ENCODE measurements around the gene APMAP. TPM values are rescaled to one million over a fixed set of nuclear protein-coding genes. Genes with fewer than 3 reads are reported as not detected.

The APMAP gene
- total RNA-seq, 1 donor from 2014 or later: 71.7 TPM

DNA sequence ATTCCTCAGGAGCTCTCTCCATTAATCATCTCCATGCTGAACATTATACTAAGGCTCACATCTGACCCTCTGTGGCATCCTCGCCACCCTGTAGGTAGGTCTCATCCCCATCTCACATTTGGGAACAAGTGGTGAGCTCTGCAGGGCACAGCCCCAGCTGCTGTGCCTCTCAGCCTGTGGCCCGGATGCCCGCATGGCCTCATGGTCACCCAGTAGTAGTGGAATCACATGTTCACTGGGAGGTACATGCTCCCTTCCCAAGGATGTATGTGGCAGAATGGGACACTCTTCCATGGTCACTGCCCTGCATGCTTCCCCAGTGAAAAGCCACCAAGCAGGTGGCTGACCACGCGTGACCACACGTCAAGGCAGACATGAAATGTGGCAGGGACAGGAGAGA is 26.3 kb upstream of the APMAP start:
- Mint-ChIP-seq H3K4me1 (no peaks in the 10 kb centered on the region), H3K4me3 (no peak overlapping the region), H3K9me3 (peaks cover 2% of the 10 kb centered on the region), H3K27ac (no peak overlapping the region), H3K36me3 (no peaks in the 10 kb centered on the region), H3K27me3 (ENCODE audit: insufficient read depth, low read depth) (peaks cover 9% of the 10 kb centered on the region)
- H3K9ac ChIP-seq: no peak overlapping the region
- H3K27me3 ChIP-seq: no peaks in the 10 kb centered on the region
- H3K4me3 ChIP-seq: no peak overlapping the region
- TF ChIP-seq EZH2 (IDR thresholded peaks at IDR 0.05) (no peak), EZH2phosphoT487 (IDR thresholded peaks at IDR 0.05) (no peak)
- TF ChIP-seq, protein P1, sequence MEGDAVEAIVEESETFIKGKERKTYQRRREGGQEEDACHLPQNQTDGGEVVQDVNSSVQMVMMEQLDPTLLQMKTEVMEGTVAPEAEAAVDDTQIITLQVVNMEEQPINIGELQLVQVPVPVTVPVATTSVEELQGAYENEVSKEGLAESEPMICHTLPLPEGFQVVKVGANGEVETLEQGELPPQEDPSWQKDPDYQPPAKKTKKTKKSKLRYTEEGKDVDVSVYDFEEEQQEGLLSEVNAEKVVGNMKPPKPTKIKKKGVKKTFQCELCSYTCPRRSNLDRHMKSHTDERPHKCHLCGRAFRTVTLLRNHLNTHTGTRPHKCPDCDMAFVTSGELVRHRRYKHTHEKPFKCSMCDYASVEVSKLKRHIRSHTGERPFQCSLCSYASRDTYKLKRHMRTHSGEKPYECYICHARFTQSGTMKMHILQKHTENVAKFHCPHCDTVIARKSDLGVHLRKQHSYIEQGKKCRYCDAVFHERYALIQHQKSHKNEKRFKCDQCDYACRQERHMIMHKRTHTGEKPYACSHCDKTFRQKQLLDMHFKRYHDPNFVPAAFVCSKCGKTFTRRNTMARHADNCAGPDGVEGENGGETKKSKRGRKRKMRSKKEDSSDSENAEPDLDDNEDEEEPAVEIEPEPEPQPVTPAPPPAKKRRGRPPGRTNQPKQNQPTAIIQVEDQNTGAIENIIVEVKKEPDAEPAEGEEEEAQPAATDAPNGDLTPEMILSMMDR (IDR thresholded peaks at IDR 0.05): no peak
- DNase-seq (ENCODE audit: low spot score): no peak
- H2AFZ ChIP-seq (replicated peaks): no peak overlapping the region
- no peak overlapping the region for H3K27ac ChIP-seq
- H3K9me3 ChIP-seq (ENCODE audit: low read depth): no peaks in the 10 kb centered on the region
- no peaks in the 10 kb centered on the region for H3K79me2 ChIP-seq (ENCODE audit: low read depth)
- no peak overlapping the region for H3K4me2 ChIP-seq
- no peaks in the 10 kb centered on the region for H4K20me1 ChIP-seq (ENCODE audit: low read depth)
- no peaks in the 10 kb centered on the region for H3K36me3 ChIP-seq
- H3K4me1 ChIP-seq: no peaks in the 10 kb centered on the region
- no peaks in the 10 kb centered on the region for H3F3A ChIP-seq (ENCODE audit: low read depth)

DNA sequence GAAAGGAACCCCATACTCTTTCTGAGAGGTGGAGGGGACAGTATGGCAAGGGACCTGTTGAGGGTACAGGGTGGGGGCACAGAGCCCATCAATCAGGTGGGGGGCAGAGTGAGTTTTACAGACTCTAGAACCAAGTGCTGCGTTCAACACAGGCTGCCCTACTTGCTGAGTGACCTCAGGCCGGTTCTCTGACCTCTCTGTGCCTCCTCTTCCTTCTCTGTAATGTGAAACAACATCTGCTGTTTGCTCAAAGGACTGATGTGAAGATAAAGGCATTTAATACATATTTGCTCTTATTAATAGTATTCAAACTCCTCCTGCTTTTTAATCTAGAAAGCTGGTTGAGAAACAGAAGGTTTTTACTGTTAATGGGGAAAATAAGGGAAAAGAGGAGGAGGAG is 25.9 kb upstream of the APMAP start:
- H3K4me2 ChIP-seq: no peak overlapping the region
- H3K36me3 ChIP-seq: no peaks in the 10 kb centered on the region
- no peak overlapping the region for H2AFZ ChIP-seq (replicated peaks)
- no peaks in the 10 kb centered on the region for H3F3A ChIP-seq (ENCODE audit: low read depth)
- H3K9ac ChIP-seq: no peak overlapping the region
- TF ChIP-seq EZH2 (IDR thresholded peaks at IDR 0.05) (no peak), EZH2phosphoT487 (IDR thresholded peaks at IDR 0.05) (no peak)
- TF ChIP-seq, protein P1 (IDR thresholded peaks at IDR 0.05): no peak
- Mint-ChIP-seq H3K27ac (no peak overlapping the region), H3K4me1 (no peaks in the 10 kb centered on the region), H3K9me3 (no peaks in the 10 kb centered on the region), H3K4me3 (no peak overlapping the region), H3K36me3 (no peaks in the 10 kb centered on the region), H3K27me3 (ENCODE audit: insufficient read depth, low read depth) (peaks cover 7% of the 10 kb centered on the region)
- H3K27ac ChIP-seq: no peak overlapping the region
- H3K4me3 ChIP-seq: no peak overlapping the region
- H3K79me2 ChIP-seq (ENCODE audit: low read depth): no peaks in the 10 kb centered on the region
- H3K9me3 ChIP-seq (ENCODE audit: low read depth): no peaks in the 10 kb centered on the region
- DNase-seq (ENCODE audit: low spot score): no peak
- H3K27me3 ChIP-seq: no peaks in the 10 kb centered on the region
- no peaks in the 10 kb centered on the region for H4K20me1 ChIP-seq (ENCODE audit: low read depth)
- H3K4me1 ChIP-seq: no peaks in the 10 kb centered on the region

DNA sequence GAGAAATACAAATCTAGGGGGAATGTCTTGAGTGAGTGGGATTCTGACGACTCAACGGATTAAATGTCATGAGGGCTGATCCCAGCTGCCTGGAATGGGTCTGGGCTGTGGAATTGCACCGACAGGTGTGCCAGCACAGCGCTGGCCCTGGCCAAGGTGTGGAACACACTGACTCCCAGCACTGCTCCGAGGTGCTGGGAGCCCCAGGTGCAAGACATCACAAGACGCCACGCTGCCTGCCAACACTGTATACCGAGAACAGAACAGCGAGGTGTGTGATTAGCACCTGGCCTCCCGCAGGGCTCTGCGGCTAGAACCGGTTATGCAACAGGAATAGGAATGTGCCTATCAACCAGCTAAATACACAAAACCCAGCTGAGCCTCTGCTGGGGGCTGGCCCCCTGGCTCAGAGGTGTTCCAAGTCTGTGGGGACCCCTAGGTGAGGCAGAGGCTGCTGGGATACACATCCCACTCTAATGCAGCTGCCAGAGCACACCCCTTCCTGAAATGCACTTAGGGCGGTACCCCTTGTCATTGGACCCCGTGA is 24.8 kb upstream of the APMAP start:
- no peaks in the 10 kb centered on the region for H4K20me1 ChIP-seq (ENCODE audit: low read depth)
- no peak overlapping the region for H3K9ac ChIP-seq
- no peak overlapping the region for H3K27ac ChIP-seq
- Mint-ChIP-seq H3K27me3 (ENCODE audit: insufficient read depth, low read depth) (peaks cover 11% of the 10 kb centered on the region), H3K4me3 (no peak overlapping the region), H3K36me3 (no peaks in the 10 kb centered on the region), H3K27ac (no peak overlapping the region), H3K4me1 (no peaks in the 10 kb centered on the region), H3K9me3 (no peaks in the 10 kb centered on the region)
- H3K4me2 ChIP-seq: no peak overlapping the region
- no peak overlapping the region for H2AFZ ChIP-seq (replicated peaks)
- H3K9me3 ChIP-seq (ENCODE audit: low read depth): no peaks in the 10 kb centered on the region
- H3K27me3 ChIP-seq: no peaks in the 10 kb centered on the region
- no peaks in the 10 kb centered on the region for H3F3A ChIP-seq (ENCODE audit: low read depth)
- H3K4me1 ChIP-seq: no peaks in the 10 kb centered on the region
- no peaks in the 10 kb centered on the region for H3K36me3 ChIP-seq
- H3K79me2 ChIP-seq (ENCODE audit: low read depth): no peaks in the 10 kb centered on the region
- DNase-seq (ENCODE audit: low spot score): no peak
- TF ChIP-seq, protein P1 (IDR thresholded peaks at IDR 0.05): no peak
- TF ChIP-seq EZH2phosphoT487 (IDR thresholded peaks at IDR 0.05) (no peak), EZH2 (IDR thresholded peaks at IDR 0.05) (no peak)
- H3K4me3 ChIP-seq: no peak overlapping the region

Measured in neural progenitor cell (in vitro differentiated cells).